ENCODE data around the gene KCNH1.

DNA sequence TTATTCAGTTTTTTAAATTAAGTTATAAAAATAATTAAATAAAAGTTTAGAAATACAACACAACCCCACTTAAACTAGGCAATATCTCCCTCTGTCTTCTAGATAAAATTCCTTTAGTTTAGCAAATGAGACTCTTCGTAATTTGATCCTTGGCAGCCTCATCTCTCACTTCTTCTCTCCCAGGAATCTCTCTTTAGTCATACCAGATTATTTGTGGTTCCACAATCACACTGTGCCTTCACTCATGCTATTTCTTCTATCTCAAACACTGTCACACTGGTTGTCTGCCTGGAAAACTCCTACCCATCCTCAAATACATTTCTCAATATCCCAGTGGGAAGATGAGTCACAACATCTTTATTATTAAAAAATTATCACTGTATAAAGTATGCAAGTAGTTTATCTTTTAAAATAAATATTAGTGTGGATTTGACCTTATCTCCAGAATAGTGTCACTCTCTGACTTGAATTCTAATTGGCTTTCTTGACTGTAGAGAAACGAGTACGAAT is 195.5 kb downstream of the KCNH1 start:
- TF ChIP-seq, protein P1, sequence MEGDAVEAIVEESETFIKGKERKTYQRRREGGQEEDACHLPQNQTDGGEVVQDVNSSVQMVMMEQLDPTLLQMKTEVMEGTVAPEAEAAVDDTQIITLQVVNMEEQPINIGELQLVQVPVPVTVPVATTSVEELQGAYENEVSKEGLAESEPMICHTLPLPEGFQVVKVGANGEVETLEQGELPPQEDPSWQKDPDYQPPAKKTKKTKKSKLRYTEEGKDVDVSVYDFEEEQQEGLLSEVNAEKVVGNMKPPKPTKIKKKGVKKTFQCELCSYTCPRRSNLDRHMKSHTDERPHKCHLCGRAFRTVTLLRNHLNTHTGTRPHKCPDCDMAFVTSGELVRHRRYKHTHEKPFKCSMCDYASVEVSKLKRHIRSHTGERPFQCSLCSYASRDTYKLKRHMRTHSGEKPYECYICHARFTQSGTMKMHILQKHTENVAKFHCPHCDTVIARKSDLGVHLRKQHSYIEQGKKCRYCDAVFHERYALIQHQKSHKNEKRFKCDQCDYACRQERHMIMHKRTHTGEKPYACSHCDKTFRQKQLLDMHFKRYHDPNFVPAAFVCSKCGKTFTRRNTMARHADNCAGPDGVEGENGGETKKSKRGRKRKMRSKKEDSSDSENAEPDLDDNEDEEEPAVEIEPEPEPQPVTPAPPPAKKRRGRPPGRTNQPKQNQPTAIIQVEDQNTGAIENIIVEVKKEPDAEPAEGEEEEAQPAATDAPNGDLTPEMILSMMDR (IDR thresholded peaks at IDR 0.05) = no peak
- TF ChIP-seq POLR2A (IDR thresholded peaks at IDR 0.05) (no peak), POLR2AphosphoS5 (IDR thresholded peaks at IDR 0.05) (no peak)

Measured in prostate gland (tissue), 2 donors.